ENCODE results near the gene MGAT5.

GRCh38 chr2:134231965-134232340 is 21.9 kb upstream of the MGAT5 start:
- no peak for TF ChIP-seq CTCF (IDR thresholded peaks at IDR 0.05)
- TF ChIP-seq POLR2A (IDR thresholded peaks at IDR 0.05), result no peak
